Neural cell (in vitro differentiated cells): Measurements from ENCODE around the gene NOTCH3. TPM values are rescaled to one million over a fixed set of nuclear protein-coding genes. Genes with fewer than 3 reads are reported as not detected.

ENCODE experiments used
- H2AFZ ChIP-seq: fragments of 200-600, 300-800 bp; sonication (generic), shearing (Covaris generic); 2 replicates; pipeline ENCODE4 v1.6.0; 2014; ENCODE audit warnings: low read depth, mild to moderate bottlenecking, antibody characterized with exemption, low read length, moderate library complexity
- H3F3A ChIP-seq: fragments of 200-600 bp; shearing (Covaris generic); 2 replicates; pipeline ENCODE4 v1.6.1; 2016; ENCODE audit warnings: mild to moderate bottlenecking, moderate library complexity, mixed read lengths, antibody characterized with exemption, low read length; ENCODE audit not compliant: insufficient read depth, poor library complexity, severe bottlenecking
- H3K27ac ChIP-seq: fragments of 200-600, 300-800 bp; sonication (generic), shearing (Covaris generic); 2 replicates; pipeline ENCODE4 v1.5.1; 2014; ENCODE audit warnings: mild to moderate bottlenecking, low read length, moderate library complexity
- H3K27me3 ChIP-seq: fragments of 300-800, 200-600 bp; sonication (generic), shearing (Covaris generic); 2 replicates; pipeline ENCODE4 v1.6.0; 2014; ENCODE audit warnings: mild to moderate bottlenecking, low read depth, low read length, moderate library complexity; ENCODE audit not compliant: insufficient read depth
- H3K36me3 ChIP-seq: fragments of 300-800, 200-600 bp; sonication (generic), shearing (Covaris generic); 2 replicates; pipeline ENCODE4 v1.5.1; 2014; ENCODE audit warnings: mild to moderate bottlenecking, antibody characterized with exemption, low read length, moderate library complexity; ENCODE audit not compliant: insufficient read depth
- H3K4me2 ChIP-seq: fragments of 300-800, 200-600 bp; sonication (generic), shearing (Covaris generic); 2 replicates; pipeline ENCODE4 v1.6.0; 2014; ENCODE audit warnings: mild to moderate bottlenecking, low read length
- H3K4me3 ChIP-seq: fragments of 300-800, 200-600 bp; sonication (generic), shearing (Covaris generic); 2 replicates; pipeline ENCODE4 v1.5.1; 2014; ENCODE audit warnings: mild to moderate bottlenecking, low read length, moderate library complexity
- H3K79me2 ChIP-seq: fragments of 200-600 bp; shearing (Covaris generic); replicated peaks from 2 replicates; pipeline ENCODE4 v1.6.0; 2014; ENCODE audit warnings: mild to moderate bottlenecking, low read length, moderate library complexity; ENCODE audit not compliant: insufficient read depth
- H3K9ac ChIP-seq: fragments of 300-800, 200-600 bp; sonication (generic), shearing (Covaris generic); 2 replicates; pipeline ENCODE4 v1.6.1; 2016; ENCODE audit warnings: mild to moderate bottlenecking, low read length, mixed read lengths
- H3K9me2 ChIP-seq: fragments of 200-600 bp; shearing (Covaris generic); 2 replicates; pipeline ENCODE4 v1.6.1; 2016; ENCODE audit warnings: mild to moderate bottlenecking, low read length, mixed read lengths; ENCODE audit not compliant: insufficient read depth
- H3K9me3 ChIP-seq: fragments of 200-600, 300-800 bp; sonication (generic), shearing (Covaris generic); 2 replicates; pipeline ENCODE4 v1.6.1; 2016; ENCODE audit warnings: mild to moderate bottlenecking, mixed run types, low read length, moderate library complexity, mixed read lengths
- H4K20me1 ChIP-seq: fragments of 200-600 bp; shearing (Covaris generic); 2 replicates; pipeline ENCODE4 v1.6.1; 2016; ENCODE audit warnings: mild to moderate bottlenecking, mixed run types; ENCODE audit not compliant: insufficient read depth
- CTCF ChIP-seq: fragments of 450-650 bp; IDR thresholded peaks from 2 replicates; pipeline ENCODE4 v1.5.1; 2014; ENCODE audit warnings: antibody characterized with exemption, mild to moderate bottlenecking, moderate library complexity; ENCODE audit not compliant: poor library complexity, severe bottlenecking
- EP300 ChIP-seq: fragments of 450-650 bp; conservative IDR thresholded peaks from 2 replicates; pipeline ENCODE4 v1.6.1; 2014; ENCODE audit warnings: antibody characterized with exemption, mild to moderate bottlenecking, moderate library complexity; ENCODE audit not compliant: poor library complexity, severe bottlenecking
- EZH2 ChIP-seq: fragments of 200-600, 300-800 bp; shearing (Covaris generic), sonication (generic); IDR thresholded peaks from 2 replicates; pipeline ENCODE4 v1.6.1; 2014; ENCODE audit warnings: antibody characterized with exemption, low read length, borderline replicate concordance, mild to moderate bottlenecking; ENCODE audit not compliant: insufficient read depth, poor library complexity, severe bottlenecking
- MXI1 ChIP-seq: fragments of 450-650 bp; conservative IDR thresholded peaks from 2 replicates; pipeline ENCODE4 v1.6.1; 2014; ENCODE audit warnings: antibody characterized with exemption, mild to moderate bottlenecking; ENCODE audit not compliant: poor library complexity, severe bottlenecking
- POLR2AphosphoS5 ChIP-seq: IDR thresholded peaks from 2 replicates; pipeline ENCODE4 v1.6.1; 2012
- RAD21 ChIP-seq: fragments of 450-650 bp; conservative IDR thresholded peaks from 2 replicates; pipeline ENCODE4 v1.6.1; 2014; ENCODE audit warnings: antibody characterized with exemption, mild to moderate bottlenecking, moderate library complexity
- REST ChIP-seq: IDR thresholded peaks from 2 replicates; pipeline ENCODE4 v1.6.1; 2012; ENCODE audit warnings: borderline replicate concordance
- SMC3 ChIP-seq: fragments of 450-650 bp; conservative IDR thresholded peaks from 2 replicates; pipeline ENCODE4 v1.6.1; 2014; ENCODE audit warnings: antibody characterized with exemption, mild to moderate bottlenecking, moderate library complexity; ENCODE audit not compliant: poor library complexity
- TAF1 ChIP-seq: IDR thresholded peaks from 2 replicates; pipeline ENCODE4 v1.6.1; 2012; ENCODE audit warnings: low read depth
- polyA plus RNA-seq: library from polyadenylated mRNA; depleted of rRNA; stranded (reverse); fragments of >200 nt; gene quantifications from 2 replicates; pipeline ENCODE4 v1.2.3, GENCODE V29; 2014

The NOTCH3 gene
- polyA plus RNA-seq, 1 donor from 2014 or later = 0.21 TPM

- no peaks in the 10 kb centered on the region for H3K36me3 ChIP-seq
- no peak overlapping the region for H2AFZ ChIP-seq
- H3K27ac ChIP-seq = no peak overlapping the region
- H3K9me2 ChIP-seq = no peaks in the 10 kb centered on the region
- TF ChIP-seq REST (no peak), EP300 (no peak), TAF1 (no peak), SMC3 (no peak), EZH2 (no peak), MXI1 (no peak), POLR2AphosphoS5 (no peak), RAD21 (no peak), CTCF (no peak)
- H3K27me3 ChIP-seq = no peaks in the 10 kb centered on the region
- no peaks in the 10 kb centered on the region for H3K9me3 ChIP-seq
- H3K79me2 ChIP-seq = no peaks in the 10 kb centered on the region
- no peak overlapping the region for H3K4me3 ChIP-seq
- H4K20me1 ChIP-seq = no peaks in the 10 kb centered on the region
- no peak overlapping the region for H3K4me2 ChIP-seq
- H3F3A ChIP-seq = no peaks in the 10 kb centered on the region
- no peak overlapping the region for H3K9ac ChIP-seq
Measured at GRCh38 chr19:15142313-15142712, 58.5 kb downstream of the NOTCH3 start.

GRCh38 chr19:15141143-15141542, 59.7 kb downstream of the NOTCH3 start:
- no peaks in the 10 kb centered on the region for H3K36me3 ChIP-seq
- H3F3A ChIP-seq = no peaks in the 10 kb centered on the region
- H3K4me2 ChIP-seq = no peak overlapping the region
- H3K27me3 ChIP-seq = no peaks in the 10 kb centered on the region
- H3K79me2 ChIP-seq = no peaks in the 10 kb centered on the region
- no peak overlapping the region for H3K4me3 ChIP-seq
- no peak overlapping the region for H3K27ac ChIP-seq
- no peaks in the 10 kb centered on the region for H3K9me2 ChIP-seq
- no peaks in the 10 kb centered on the region for H4K20me1 ChIP-seq
- no peaks in the 10 kb centered on the region for H3K9me3 ChIP-seq
- no peak for TF ChIP-seq RAD21
- TF ChIP-seq EP300 = no peak
- no peak for TF ChIP-seq SMC3
- TF ChIP-seq EZH2 = no peak
- no peak for TF ChIP-seq CTCF
- no peak for TF ChIP-seq POLR2AphosphoS5
- no peak for TF ChIP-seq TAF1
- no peak for TF ChIP-seq REST
- no peak for TF ChIP-seq MXI1
- no peak overlapping the region for H2AFZ ChIP-seq
- H3K9ac ChIP-seq = no peak overlapping the region
